Endothelial cell of umbilical vein (primary cell): ENCODE data around the gene DUSP8. TPM values are rescaled to one million over a fixed set of nuclear protein-coding genes. Genes with fewer than 3 reads are reported as not detected.

Experiments
- BruUV-seq: library from RNA; stranded (reverse); fragments of 400-500 nt; replicated peaks from 2 replicates; lab custom pipeline; 2021; lab: Mats Ljungman, UMichigan
- CTCF ChIA-PET: fragments of 300-600, 350-600 bp; sonication (Branson Sonifier 250); formaldehyde crosslinking; loops from one replicate; lab custom pipeline; 2021; ENCODE audit warnings: antibody characterized with exemption, inconsistent platforms; lab: Charles Lee
- POLR2A ChIA-PET: fragments of 300-600, 350-600 bp; sonication (Branson Sonifier 250); formaldehyde crosslinking; loops from one replicate; lab custom pipeline; 2021; ENCODE audit warnings: antibody characterized with exemption, inconsistent platforms; lab: Charles Lee
- DNase-seq: peaks from one replicate; pipeline ENCODE4 v3.0.0-alpha.2; 2011; ENCODE audit warnings: low read depth, low spot score
- FAIRE-seq: peaks from 2 replicates; lab custom pipeline; 2011; peaks lifted over from hg19 to GRCh38; lab: Jason Lieb, UNC
- H2AFZ ChIP-seq: 2 replicates; pipeline ENCODE4 v1.6.0; 2012; ENCODE audit warnings: low read depth, low read length, control low read depth, inconsistent platforms
- H3K27ac ChIP-seq: 2 replicates; pipeline ENCODE4 v1.5.1; 2011; ENCODE audit warnings: low read depth, mild to moderate bottlenecking, control low read depth, low read length, moderate library complexity; ENCODE audit not compliant: insufficient read depth
- H3K27me3 ChIP-seq, 2 experiments: 2 replicates each; pipeline versions ENCODE4 v1.6.0 to v1.6.1; 2011; ENCODE audit warnings: low read length in 2 of 2, mixed read lengths in 1 of 2; ENCODE audit not compliant: control insufficient read depth in 2 of 2, insufficient read depth in 2 of 2
- H3K36me3 ChIP-seq, 2 experiments: 2 replicates in 1 of 2; 3 replicates in 1 of 2; pipeline ENCODE4 v1.5.1; 2011; ENCODE audit warnings: low read length in 2 of 2, mild to moderate bottlenecking in 1 of 2, moderate library complexity in 1 of 2; ENCODE audit not compliant: control insufficient read depth in 2 of 2, insufficient read depth in 2 of 2; ENCODE audit errors: extremely low read depth in 1 of 2
- H3K4me1 ChIP-seq: 3 replicates; pipeline ENCODE4 v1.5.1; 2011; ENCODE audit warnings: mild to moderate bottlenecking, low read length; ENCODE audit not compliant: control insufficient read depth, insufficient read depth; ENCODE audit errors: extremely low read depth
- H3K4me2 ChIP-seq: 2 replicates; pipeline ENCODE4 v1.6.1; 2011; ENCODE audit warnings: low read length, control low read depth, mixed read lengths; ENCODE audit not compliant: insufficient read depth
- H3K4me3 ChIP-seq, 3 experiments: fragments of 200-600 bp in 1 of 3; sonication (generic), shearing (Covaris generic) in 1 of 3; replicated peaks in 1 of 3; 2 replicates each; pipeline ENCODE4 v1.5.1; 2011 to 2016; ENCODE audit warnings: control low read depth in 3 of 3, low read length in 3 of 3, mild to moderate bottlenecking in 2 of 3, inconsistent platforms in 1 of 3, low read depth in 1 of 3, moderate library complexity in 1 of 3; ENCODE audit not compliant: insufficient read depth in 1 of 3
- H3K79me2 ChIP-seq: 2 replicates; pipeline ENCODE4 v1.6.0; 2012; ENCODE audit warnings: low read length, inconsistent platforms; ENCODE audit not compliant: control insufficient read depth, insufficient read depth
- H3K9ac ChIP-seq: replicated peaks from 2 replicates; pipeline ENCODE3; 2011; ENCODE audit warnings: low read length, control low read depth; ENCODE audit not compliant: insufficient read depth; ENCODE audit errors: extremely low read depth
- H3K9me1 ChIP-seq: replicated peaks from 3 replicates; pipeline ENCODE4 v1.6.0; 2011; ENCODE audit warnings: mild to moderate bottlenecking, low read length; ENCODE audit not compliant: control insufficient read depth, insufficient read depth; ENCODE audit errors: extremely low read depth
- H3K9me3 ChIP-seq: replicated peaks from 2 replicates; pipeline ENCODE4 v1.5.1; 2012; ENCODE audit warnings: low read length, inconsistent platforms; ENCODE audit not compliant: control insufficient read depth, insufficient read depth
- H4K20me1 ChIP-seq: replicated peaks from 2 replicates; pipeline ENCODE3; 2011; ENCODE audit warnings: mild to moderate bottlenecking, low read length; ENCODE audit not compliant: control insufficient read depth, insufficient read depth; ENCODE audit errors: extremely low read depth
- CTCF ChIP-seq, 2 donors: IDR thresholded peaks; 1 replicate in 1 of 2; 2 replicates in 1 of 2; pipeline ENCODE4 v1.5.1; 2011; ENCODE audit warnings: low read length in 2 of 2, mild to moderate bottlenecking in 2 of 2, moderate library complexity in 2 of 2, control low read depth in 1 of 2, inconsistent platforms in 1 of 2, low read depth in 1 of 2; ENCODE audit not compliant: insufficient read depth in 1 of 2; ENCODE audit errors: extremely low read depth in 1 of 2
- EZH2 ChIP-seq: IDR thresholded peaks from 2 replicates; pipeline ENCODE4 v1.6.1; 2012; ENCODE audit warnings: borderline replicate concordance, low read depth, mild to moderate bottlenecking, moderate library complexity, low read length, inconsistent platforms; ENCODE audit not compliant: severe bottlenecking
- FOS ChIP-seq: IDR thresholded peaks from 2 replicates; pipeline ENCODE4 v1.6.1; 2011; ENCODE audit warnings: mild to moderate bottlenecking, low read length, moderate library complexity, borderline replicate concordance; ENCODE audit not compliant: insufficient read depth
- GATA2 ChIP-seq: IDR thresholded peaks from 2 replicates; pipeline ENCODE4 v1.7.0; 2011; ENCODE audit warnings: low read depth, mild to moderate bottlenecking, moderate library complexity, mixed read lengths, low read length; ENCODE audit not compliant: insufficient read length, insufficient read depth
- JUN ChIP-seq: IDR thresholded peaks from 2 replicates; pipeline ENCODE4 v1.6.1; 2011; ENCODE audit warnings: borderline replicate concordance, low read depth; ENCODE audit not compliant: insufficient read length, insufficient read depth
- MAX ChIP-seq: IDR thresholded peaks from 2 replicates; pipeline ENCODE4 v1.6.1; 2011; ENCODE audit not compliant: insufficient read depth, insufficient read length
- MYC ChIP-seq: IDR thresholded peaks from one replicate; pipeline ENCODE4 v1.6.1; 2011; ENCODE audit warnings: mild to moderate bottlenecking, low read depth, low read length
- POLR2A ChIP-seq: IDR thresholded peaks from 2 replicates; pipeline ENCODE4 v1.6.1; 2012; ENCODE audit warnings: low read depth, mild to moderate bottlenecking, control low read depth, low read length
- POLR2AphosphoS5 ChIP-seq: IDR thresholded peaks from 2 replicates; pipeline ENCODE4 v1.6.1; 2012; ENCODE audit warnings: low read depth, mild to moderate bottlenecking, control low read depth, low read length, moderate library complexity; ENCODE audit not compliant: insufficient read depth
- dilution Hi-C: fragments of 300-500 bp; cut with MboI; formaldehyde crosslinking; loops from one replicate; pipeline ENCODE4 v1.15.0; 2019; ENCODE audit warnings: low sequenced_read_pairs; ENCODE audit not compliant: extremely low pct_ligation_motif_present
- intact Hi-C: fragments of 100-400 bp; cut with micrococcal nuclease; formaldehyde crosslinking; loops from one replicate; pipeline ENCODE4 v1.10.0; 2022
- polyA plus RNA-seq, 4 experiments: library from polyadenylated mRNA; depleted of rRNA in 3 of 4; stranded (reverse) in 3 of 4; unstranded in 1 of 4; fragments of >200 nt; gene quantifications; 2 replicates each; pipeline versions ENCODE4 v1.2.1 to v1.2.3, GENCODE V29; 2011 to 2012; ENCODE audit warnings: missing spikeins in 1 of 4
- total RNA-seq: library from RNA; stranded (reverse); gene quantifications from 2 replicates; pipeline ENCODE4 v1.2.3, GENCODE V29; 2021

DUSP8 gene
- total and polyA plus RNA-seq, 2 donors (not counting 3 experiments of a cell fraction or from before 2014, with no cell fraction given): 4.6 to 5.9 TPM

GRCh38 chr11:1570896-1571759, 943 bp downstream of the DUSP8 start:
- Histone ChIP-seq H3K9me1 (no peaks in the 10 kb centered on the region), H3K36me3 (no peaks in the 10 kb centered on the region), H3K9me3 (no peaks in the 10 kb centered on the region), H3K27ac (no peak overlapping the region), H3K4me2 (peak overlapping the region; percentile 39), H3K79me2 (no peaks in the 10 kb centered on the region), H4K20me1 (no peaks in the 10 kb centered on the region), H3K27me3 (peaks cover 10 to 16% of the 10 kb centered on the region in 2 experiments), H2AFZ (no peak overlapping the region), H3K4me1 (peaks cover 5% of the 10 kb centered on the region), H3K4me3 (peak overlapping the region in 2 of 3 experiments; percentile 26 to 40), H3K9ac (peak overlapping the region; percentile 38)
- BruUV-seq: no TSS peak
- FAIRE-seq: no peak
- no peak for DNase-seq
- CTCF ChIA-PET: interaction anchor here (0.8 to 2.5 kb wide), 2 partner anchors 13 to 24 kb away, joined by 3 to 14 read pairs; no protein-coding TSS in a partner anchor
- dilution Hi-C loops: no loop called here
- intact Hi-C loops: loop anchor here (5.0 to 10.0 kb wide), 3 partner anchors 34 to 309 kb away; partner anchors contain the start of gene TOLLIP
- TF ChIP-seq FOS (no peak), GATA2 (no peak), EZH2 (peak; percentile 48)
- POLR2A ChIA-PET: no interaction called here

- Histone ChIP-seq H3K9me1 (no peaks in the 10 kb centered on the region), H3K4me1 (peaks cover 5% of the 10 kb centered on the region), H4K20me1 (no peaks in the 10 kb centered on the region), H3K27me3 (peaks cover 10 to 16% of the 10 kb centered on the region in 2 experiments), H3K4me2 (no peak overlapping the region), H2AFZ (no peak overlapping the region), H3K4me3 (no peak overlapping the region), H3K9me3 (no peaks in the 10 kb centered on the region), H3K27ac (no peak overlapping the region), H3K79me2 (no peaks in the 10 kb centered on the region), H3K36me3 (no peaks in the 10 kb centered on the region), H3K9ac (no peak overlapping the region)
- dilution Hi-C loops: no loop called here
- BruUV-seq: TSS peak; percentile 44
- ChIA-PET CTCF (interaction anchor here (0.8 to 2.5 kb wide), 4 partner anchors 12 to 25 kb away, joined by 3 to 14 read pairs (median 4); no protein-coding TSS in a partner anchor), POLR2A (no interaction called here)
- no peak for DNase-seq
- FAIRE-seq: no peak
- intact Hi-C loops: loop anchor here (5.0 to 10.0 kb wide), 3 partner anchors 33 to 308 kb away; partner anchors contain the start of gene TOLLIP
- no peak for TF ChIP-seq JUN
- TF ChIP-seq POLR2A: no peak
- TF ChIP-seq MYC: no peak
- TF ChIP-seq MAX: no peak
- TF ChIP-seq FOS: no peak
- TF ChIP-seq EZH2: no peak
- no peak for TF ChIP-seq CTCF (IDR thresholded peaks at IDR 0.05; ENCODE audit: extremely low read depth in 1 of 2, insufficient read depth in 1 of 2, low read depth in 1 of 2, low read length in 2 of 2)
- no peak for TF ChIP-seq POLR2AphosphoS5
- no peak for TF ChIP-seq GATA2
Measured at GRCh38 chr11:1570531-1570895, 1.6 kb downstream of the DUSP8 start.
